ENCODE results near the gene PLCD1. TPM values are rescaled to one million over a fixed set of nuclear protein-coding genes. Genes with fewer than 3 reads are reported as not detected.

PLCD1 gene
- total RNA-seq, 4 donors from 2014 or later = 25.4 to 29.8 (median 27.1) TPM

DNA sequence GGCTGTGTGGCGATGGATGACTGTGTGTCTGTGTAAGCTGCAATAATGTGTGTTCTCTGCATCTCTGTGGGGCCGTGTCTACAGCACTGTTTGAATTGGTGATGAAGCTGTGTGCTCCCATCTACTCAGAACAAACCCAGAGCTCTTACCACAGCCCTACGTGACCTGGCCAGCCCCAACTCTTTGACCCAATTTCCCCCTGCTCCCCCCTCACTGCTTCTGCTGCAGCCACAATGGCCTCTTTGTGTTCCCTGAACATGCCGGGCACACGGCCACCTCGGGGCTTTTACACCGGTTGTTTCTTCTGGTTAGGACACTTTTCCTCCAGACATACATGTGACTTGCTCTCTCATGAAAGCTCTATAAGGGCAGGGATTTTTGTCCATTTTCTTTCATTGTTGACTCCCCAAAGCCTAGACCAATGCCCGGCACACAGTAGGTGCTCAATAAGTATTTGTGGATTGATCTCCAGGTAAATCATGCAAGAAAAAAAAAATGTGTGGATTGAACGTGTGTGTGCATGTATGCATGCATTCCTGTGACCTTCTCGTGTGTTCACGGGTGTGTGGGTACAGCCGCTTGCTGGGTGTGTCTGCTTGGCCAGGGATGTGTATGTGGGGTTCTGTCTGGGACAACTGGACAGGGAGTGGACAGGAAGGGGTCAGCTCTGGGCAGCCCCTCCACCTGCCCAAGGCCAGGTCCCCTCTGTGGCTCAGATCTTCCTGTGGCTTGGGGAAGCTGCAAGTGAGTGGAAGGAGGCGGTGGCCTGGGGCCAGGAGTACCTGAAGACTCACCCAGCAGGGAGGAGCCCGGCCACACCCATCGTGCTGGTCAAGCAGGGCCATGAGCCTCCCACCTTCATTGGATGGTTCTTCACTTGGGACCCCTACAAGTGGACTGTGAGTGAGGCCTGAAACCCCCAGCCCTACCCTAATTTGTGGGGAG lies 24.1 kb downstream of the PLCD1 start:
- Histone ChIP-seq H3K27me3 (no peaks in the 10 kb centered on the region), H3K27ac (peak overlapping the region in 2 of 4 donors; percentile 25 to 44), H3K4me1 (peaks cover 0 to 22% (median 6%) of the 10 kb centered on the region in 3 donors), H3K4me3 (no peak overlapping the region), H3K9me3 (no peaks in the 10 kb centered on the region), H3K36me3 (peaks cover 0 to 67% of the 10 kb centered on the region in 2 donors)
- TF ChIP-seq CTCF (IDR thresholded peaks at IDR 0.05) (no peak), POLR2AphosphoS5 (IDR thresholded peaks at IDR 0.05) (no peak), EP300 (IDR thresholded peaks at IDR 0.05) (no peak), POLR2A (IDR thresholded peaks at IDR 0.05) (no peak)
- 63 to 64% methylated on average over 9 to 12 of the region's 15 CpGs for WGBS, 2 donors (ENCODE audit: low coverage in 1 of 2)
- ATAC-seq = no peak

GRCh38 chr3:38004415-38005075 lies 24.9 kb downstream of the PLCD1 start:
- ATAC-seq = peak; percentile 68
- Histone ChIP-seq H3K27me3 (no peaks in the 10 kb centered on the region), H3K36me3 (peaks cover 0 to 59% of the 10 kb centered on the region in 2 donors), H3K27ac (peak overlapping the region in 2 of 4 donors; percentile 9 to 44), H3K4me1 (peaks cover 0 to 22% (median 6%) of the 10 kb centered on the region in 3 donors), H3K4me3 (no peak overlapping the region), H3K9me3 (no peaks in the 10 kb centered on the region)
- TF ChIP-seq EP300 (IDR thresholded peaks at IDR 0.05) (no peak), CTCF (IDR thresholded peaks at IDR 0.05) (peak in 3 of 4 experiments; percentile 49 to 76 (median 60))
- 87 to 96% methylated on average over 5 of the region's 14 CpGs for WGBS, 2 donors (ENCODE audit: low coverage in 1 of 2)

DNA sequence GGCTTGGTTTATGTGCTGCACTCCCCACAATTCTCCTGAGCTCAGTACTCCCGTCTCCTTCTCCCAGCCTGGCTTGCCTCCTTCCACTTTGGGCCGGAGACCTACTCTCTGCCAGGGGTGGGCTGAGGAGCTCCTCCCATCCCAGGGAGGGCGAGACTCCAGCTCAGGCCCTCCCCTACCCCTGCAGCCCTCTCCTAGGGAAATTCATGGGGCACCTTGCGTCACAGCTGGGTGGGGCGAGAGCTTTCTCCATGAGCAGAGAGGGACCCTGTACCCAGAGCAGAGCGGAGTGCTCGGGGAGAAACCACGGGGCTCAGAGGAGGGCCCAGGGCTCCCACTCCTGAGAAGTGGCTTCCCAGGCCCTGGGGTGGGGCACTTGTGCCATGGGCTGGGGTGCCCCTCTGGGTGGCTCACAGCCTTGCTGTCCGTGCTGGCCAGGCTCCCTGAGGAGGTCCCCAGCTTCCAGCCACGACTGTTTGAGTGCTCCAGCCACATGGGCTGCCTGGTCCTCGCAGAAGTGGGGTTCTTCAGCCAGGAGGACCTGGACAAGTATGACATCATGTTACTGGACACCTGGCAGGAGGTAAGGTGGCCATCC lies 25.5 kb downstream of the PLCD1 start:
- H3K4me1 ChIP-seq = peaks cover 0 to 27% (median 6%) of the 10 kb centered on the region in 3 donors
- peaks cover 0 to 53% of the 10 kb centered on the region in 2 donors for H3K36me3 ChIP-seq
- ATAC-seq = no peak
- H3K27me3 ChIP-seq = no peaks in the 10 kb centered on the region
- no peaks in the 10 kb centered on the region for H3K9me3 ChIP-seq
- TF ChIP-seq EP300 (IDR thresholded peaks at IDR 0.05) = no peak
- no peak for TF ChIP-seq CTCF (IDR thresholded peaks at IDR 0.05)
- TF ChIP-seq POLR2AphosphoS5 (IDR thresholded peaks at IDR 0.05) = no peak
- no peak for TF ChIP-seq POLR2A (IDR thresholded peaks at IDR 0.05)
- no peak overlapping the region for H3K4me3 ChIP-seq
- WGBS, 2 donors (ENCODE audit: low coverage in 1 of 2) = 20% methylated on average over 1 of the region's 11 CpGs; no CpG with 5 or more reads in 1 of the 2 donors
- peak overlapping the region in 2 of 4 donors; percentile 2 to 9 for H3K27ac ChIP-seq

GRCh38 chr3:38003371-38003816 lies 26.0 kb downstream of the PLCD1 start:
- peak; percentile 31 for ATAC-seq
- peaks cover 0 to 47% of the 10 kb centered on the region in 2 donors for H3K36me3 ChIP-seq
- TF ChIP-seq POLR2AphosphoS5 (IDR thresholded peaks at IDR 0.05) (no peak), CTCF (IDR thresholded peaks at IDR 0.05) (peak in 3 of 4 experiments; percentile 59 to 90 (median 81))
- WGBS, 2 donors (ENCODE audit: low coverage in 1 of 2) = 50 to 80% methylated on average over 1 to 2 of the region's 7 CpGs
- no peaks in the 10 kb centered on the region for H3K9me3 ChIP-seq
- H3K4me1 ChIP-seq = peaks cover 0 to 31% (median 7%) of the 10 kb centered on the region in 3 donors
- no peak overlapping the region for H3K4me3 ChIP-seq
- H3K27ac ChIP-seq = peak overlapping the region in 2 of 4 donors; percentile 2 to 9
- no peaks in the 10 kb centered on the region for H3K27me3 ChIP-seq

Data from gastroesophageal sphincter (tissue), 4 donors.